AG04450 (cell line): ENCODE data around the gene SRRD. TPM values are rescaled to one million over a fixed set of nuclear protein-coding genes. Genes with fewer than 3 reads are reported as not detected.

Experiments
- CTCF ChIA-PET: fragments of 300-600, 350-600 bp; formaldehyde crosslinking; extraction: SDS; loops from one replicate; lab custom pipeline; 2022; ENCODE audit warnings: antibody characterized with exemption, inconsistent platforms; lab: Charles Lee
- POLR2A ChIA-PET: fragments of 350-600 bp; formaldehyde crosslinking; extraction: SDS; loops from one replicate; lab custom pipeline; 2021; ENCODE audit warnings: antibody characterized with exemption, inconsistent platforms; lab: Yijun Ruan, JAX
- DNase-seq: peaks from one replicate; pipeline ENCODE4 v3.0.0-alpha.2; 2011; ENCODE audit warnings: low read depth, low spot score
- H3K27ac ChIP-seq: one replicate; pipeline ENCODE4 v1.5.1; 2012; ENCODE audit warnings: low read depth, low read length, control low read depth
- H3K27me3 ChIP-seq: one replicate; pipeline ENCODE4 v1.6.0; 2012; ENCODE audit warnings: low read length; ENCODE audit not compliant: control insufficient read depth, insufficient read depth
- H3K4me3 ChIP-seq: 2 replicates; pipeline ENCODE4 v1.5.1; 2011; ENCODE audit warnings: mild to moderate bottlenecking, low read depth, low read length, control low read depth
- H3K9me3 ChIP-seq: 2 replicates; pipeline ENCODE4 v1.5.1; 2012; ENCODE audit warnings: low read length; ENCODE audit not compliant: control insufficient read depth, insufficient read depth
- CTCF ChIP-seq: IDR thresholded peaks from 2 replicates; pipeline ENCODE4 v1.5.1; 2011; ENCODE audit warnings: low read depth, low read length, control low read depth, inconsistent platforms
- polyA plus RNA-seq: library from polyadenylated mRNA; depleted of rRNA; stranded (reverse); fragments of >200 nt; gene quantifications from 2 replicates; pipeline ENCODE4 v1.2.3, GENCODE V29; 2011

SRRD gene
- polyA plus RNA-seq, 1 experiment, result 38.5 TPM

GRCh38 chr22:26461188-26461810 is 22.4 kb upstream of the SRRD start:
- peak; percentile 90 for TF ChIP-seq CTCF
- Histone ChIP-seq H3K27ac (no peak overlapping the region), H3K27me3 (no peaks in the 10 kb centered on the region), H3K9me3 (no peaks in the 10 kb centered on the region), H3K4me3 (no peak overlapping the region)
- POLR2A ChIA-PET, result no interaction called here
- CTCF ChIA-PET, result interaction anchor here (0.6 to 6.3 kb wide), 48 partner anchors 8 to 211 kb away, joined by 3 to 258 read pairs (median 5); partner anchors contain the start of genes HPS4 and SRRD
- no peak for DNase-seq

GRCh38 chr22:26462051-26462450 is 21.6 kb upstream of the SRRD start:
- ChIA-PET CTCF (interaction anchor here (0.9 to 6.3 kb wide), 17 partner anchors 8 to 210 kb away, joined by 3 to 258 read pairs (median 6); partner anchors contain the start of genes HPS4 and SRRD), POLR2A (no interaction called here)
- H3K27ac ChIP-seq, result no peak overlapping the region
- DNase-seq, result no peak
- H3K9me3 ChIP-seq, result no peaks in the 10 kb centered on the region
- no peak for TF ChIP-seq CTCF
- H3K27me3 ChIP-seq, result no peaks in the 10 kb centered on the region
- no peak overlapping the region for H3K4me3 ChIP-seq

- POLR2A ChIA-PET, result no interaction called here
- Histone ChIP-seq H3K9me3 (no peaks in the 10 kb centered on the region), H3K4me3 (no peak overlapping the region), H3K27ac (no peak overlapping the region), H3K27me3 (no peaks in the 10 kb centered on the region)
- no peak for DNase-seq
- CTCF ChIA-PET, result interaction anchor here (1.2 to 6.3 kb wide), 9 partner anchors 11 to 209 kb away, joined by 3 to 258 read pairs (median 9); no protein-coding TSS in a partner anchor
- no peak for TF ChIP-seq CTCF
These were observed 21.0 kb upstream of the SRRD start for GRCh38 chr22:26462641-26463040.

GRCh38 chr22:26463101-26463661 is 20.5 kb upstream of the SRRD start:
- Histone ChIP-seq H3K4me3 (no peak overlapping the region), H3K27ac (no peak overlapping the region), H3K27me3 (no peaks in the 10 kb centered on the region), H3K9me3 (no peaks in the 10 kb centered on the region)
- ChIA-PET CTCF (interaction anchor here (1.3 to 6.3 kb wide), 5 partner anchors 12 to 99 kb away, joined by 4 to 258 read pairs (median 9); no protein-coding TSS in a partner anchor), POLR2A (no interaction called here)
- no peak for DNase-seq
- no peak for TF ChIP-seq CTCF

GRCh38 chr22:26463688-26464087 is 20.0 kb upstream of the SRRD start:
- H3K4me3 ChIP-seq, result no peak overlapping the region
- ChIA-PET POLR2A (no interaction called here), CTCF (interaction anchor here (0.5 to 6.3 kb wide), 3 partner anchors 67 to 200 kb away, joined by 3 to 258 read pairs (median 85); no protein-coding TSS in a partner anchor)
- no peaks in the 10 kb centered on the region for H3K27me3 ChIP-seq
- no peak for TF ChIP-seq CTCF
- DNase-seq, result no peak
- H3K27ac ChIP-seq, result no peak overlapping the region
- H3K9me3 ChIP-seq, result no peaks in the 10 kb centered on the region
